GM11168 (cell line): ENCODE results near the gene SH3RF2.
"Not testable (repeated sequence)": the region's sequence is repeated elsewhere in the genome, so short reads cannot be mapped to it uniquely, and the experiment has no call there.

Experiments used
- in situ Hi-C: fragments of 300-500 bp; cut with MboI; formaldehyde crosslinking; loops from one replicate; pipeline ENCODE4 v1.12.0; 2022; ENCODE audit warnings: low sequenced_read_pairs; ENCODE audit not compliant: unreplicated experiment

SH3RF2 gene

GRCh38 chr5:146069780-146070099 lies 133.4 kb downstream of the SH3RF2 start:
- in situ Hi-C loops, result no loop called here

- in situ Hi-C loops, result no loop called here
Measured at GRCh38 chr5:146070746-146071145, 134.4 kb downstream of the SH3RF2 start.

GRCh38 chr5:146071171-146071570 lies 134.8 kb downstream of the SH3RF2 start:
- in situ Hi-C loops, result no loop called here

- in situ Hi-C loops, result no loop called here
Measured at GRCh38 chr5:146072595-146072994, 136.2 kb downstream of the SH3RF2 start.

- in situ Hi-C loops, result no loop called here
Measured at GRCh38 chr5:146073239-146073900, 137.0 kb downstream of the SH3RF2 start.

- in situ Hi-C loops, result no loop called here
Measured at GRCh38 chr5:146076028-146076427, 139.7 kb downstream of the SH3RF2 start.

GRCh38 chr5:146076455-146076854 lies 140.1 kb downstream of the SH3RF2 start:
- in situ Hi-C loops, result no loop called here

- in situ Hi-C loops, result no loop called here
Measured at GRCh38 chr5:146078566-146078965, 142.2 kb downstream of the SH3RF2 start.

GRCh38 chr5:146079695-146080373 lies 143.5 kb downstream of the SH3RF2 start:
- in situ Hi-C loops, result no loop called here

GRCh38 chr5:146081556-146081955 lies 145.2 kb downstream of the SH3RF2 start:
- in situ Hi-C loops, result no loop called here

GRCh38 chr5:146082798-146083197 lies 146.4 kb downstream of the SH3RF2 start:
- in situ Hi-C loops, result no loop called here

GRCh38 chr5:146084376-146084775 lies 148.0 kb downstream of the SH3RF2 start:
- in situ Hi-C loops, result no loop called here

- in situ Hi-C loops, result no loop called here
Measured at GRCh38 chr5:146088098-146088497, 151.7 kb downstream of the SH3RF2 start.

- in situ Hi-C loops, result no loop called here
Measured at GRCh38 chr5:146089287-146089686, 152.9 kb downstream of the SH3RF2 start.

- in situ Hi-C loops, result no loop called here
Measured at GRCh38 chr5:146091881-146092280, 155.5 kb downstream of the SH3RF2 start.

- in situ Hi-C loops, result no loop called here
Measured at GRCh38 chr5:146098047-146098446, 161.7 kb downstream of the SH3RF2 start.

- in situ Hi-C loops, result no loop called here
Measured at GRCh38 chr5:146101646-146102045, 165.3 kb downstream of the SH3RF2 start.

GRCh38 chr5:146103594-146103993 lies 167.2 kb downstream of the SH3RF2 start:
- in situ Hi-C loops, result no loop called here

GRCh38 chr5:146105477-146105876 lies 169.1 kb downstream of the SH3RF2 start, which contains the start of gene PLAC8L1:
TSS of gene PLAC8L1 (minus strand) at chr5:146105577. CDS start at chr5:146104311, 1,266 bp downstream.
- in situ Hi-C loops, result no loop called here

GRCh38 chr5:146107901-146108300 lies 171.5 kb downstream of the SH3RF2 start:
- in situ Hi-C loops, result no loop called here

GRCh38 chr5:146108870-146109269 lies 172.5 kb downstream of the SH3RF2 start:
- in situ Hi-C loops, result not testable (repeated sequence)

- in situ Hi-C loops, result no loop called here
Measured at GRCh38 chr5:146109379-146109778, 173.0 kb downstream of the SH3RF2 start.
